ENCODE measurements around the gene RIN1.

RIN1 gene

GRCh38 chr11:66317322-66317722, 18.9 kb downstream of the RIN1 start:
- H3K27ac ChIP-seq (ENCODE audit: low read depth in 2 of 2, low read length in 2 of 2), result peak overlapping the region; percentile 66 to 84
- H3K9me3 ChIP-seq (ENCODE audit: control insufficient read depth in 2 of 2, low read length in 2 of 2), result no peaks in the 10 kb centered on the region
- H3K4me3 ChIP-seq (ENCODE audit: low read length in 2 of 2), result peak overlapping the region in 1 of 2 donors; percentile 43
- no peaks in the 10 kb centered on the region for H3K36me3 ChIP-seq (ENCODE audit: control insufficient read depth in 2 of 2, insufficient read depth in 2 of 2, low read length in 2 of 2)
- H3K4me1 ChIP-seq (ENCODE audit: control insufficient read depth in 2 of 2, insufficient read depth in 2 of 2, low read length in 2 of 2), result peaks cover 13 to 26% of the 10 kb centered on the region in 2 donors
- H3K9ac ChIP-seq (ENCODE audit: low read depth in 1 of 2, low read length in 2 of 2), result peak overlapping the region in 1 of 2 donors; percentile 32
- no peaks in the 10 kb centered on the region for H3K27me3 ChIP-seq (ENCODE audit: control insufficient read depth in 2 of 2, insufficient read depth in 2 of 2, low read length in 2 of 2)

GRCh38 chr11:66316849-66317251, 19.4 kb downstream of the RIN1 start, which contains the start of gene CD248:
CD248 (minus strand) TSS chr11:66317044; CDS start chr11:66317027, 17 bp downstream.
- H3K4me3 ChIP-seq (ENCODE audit: low read length in 2 of 2), result peak within 1 kb of the TSS; percentile 45 to 65
- peaks cover 13 to 29% of the 10 kb centered on the region in 2 donors for H3K4me1 ChIP-seq (ENCODE audit: control insufficient read depth in 2 of 2, insufficient read depth in 2 of 2, low read length in 2 of 2)
- H3K9ac ChIP-seq (ENCODE audit: low read depth in 1 of 2, low read length in 2 of 2), result peak within 1 kb of the TSS; percentile 29 to 32
- H3K27me3 ChIP-seq (ENCODE audit: control insufficient read depth in 2 of 2, insufficient read depth in 2 of 2, low read length in 2 of 2), result no peaks in the 10 kb centered on the region
- no peaks in the 10 kb centered on the region for H3K9me3 ChIP-seq (ENCODE audit: control insufficient read depth in 2 of 2, low read length in 2 of 2)
- H3K36me3 ChIP-seq (ENCODE audit: control insufficient read depth in 2 of 2, insufficient read depth in 2 of 2, low read length in 2 of 2), result no peaks in the 10 kb centered on the region
- peak within 1 kb of the TSS; percentile 66 to 84 for H3K27ac ChIP-seq (ENCODE audit: low read depth in 2 of 2, low read length in 2 of 2)

GRCh38 chr11:66315921-66316811, 20.1 kb downstream of the RIN1 start:
- Histone ChIP-seq H3K27me3 (ENCODE audit: control insufficient read depth in 2 of 2, insufficient read depth in 2 of 2, low read length in 2 of 2) (no peaks in the 10 kb centered on the region), H3K4me1 (ENCODE audit: control insufficient read depth in 2 of 2, insufficient read depth in 2 of 2, low read length in 2 of 2) (peaks cover 13 to 30% of the 10 kb centered on the region in 2 donors), H3K9ac (ENCODE audit: low read depth in 1 of 2, low read length in 2 of 2) (peak overlapping the region in 1 of 2 donors; percentile 29), H3K36me3 (ENCODE audit: control insufficient read depth in 2 of 2, insufficient read depth in 2 of 2, low read length in 2 of 2) (no peaks in the 10 kb centered on the region), H3K27ac (ENCODE audit: low read depth in 2 of 2, low read length in 2 of 2) (peak overlapping the region in 1 of 2 donors; percentile 84), H3K4me3 (ENCODE audit: low read length in 2 of 2) (peak overlapping the region; percentile 45 to 65), H3K9me3 (ENCODE audit: control insufficient read depth in 2 of 2, low read length in 2 of 2) (no peaks in the 10 kb centered on the region)

- Histone ChIP-seq H3K4me1 (ENCODE audit: control insufficient read depth in 2 of 2, insufficient read depth in 2 of 2, low read length in 2 of 2) (peaks cover 13 to 30% of the 10 kb centered on the region in 2 donors), H3K27ac (ENCODE audit: low read depth in 2 of 2, low read length in 2 of 2) (no peak overlapping the region), H3K9ac (ENCODE audit: low read depth in 1 of 2, low read length in 2 of 2) (no peak overlapping the region), H3K36me3 (ENCODE audit: control insufficient read depth in 2 of 2, insufficient read depth in 2 of 2, low read length in 2 of 2) (no peaks in the 10 kb centered on the region), H3K4me3 (ENCODE audit: low read length in 2 of 2) (peak overlapping the region; percentile 45 to 65), H3K27me3 (ENCODE audit: control insufficient read depth in 2 of 2, insufficient read depth in 2 of 2, low read length in 2 of 2) (no peaks in the 10 kb centered on the region), H3K9me3 (ENCODE audit: control insufficient read depth in 2 of 2, low read length in 2 of 2) (no peaks in the 10 kb centered on the region)
Measured at GRCh38 chr11:66315498-66315885, 20.7 kb downstream of the RIN1 start.

- no peaks in the 10 kb centered on the region for H3K9me3 ChIP-seq (ENCODE audit: control insufficient read depth in 2 of 2, low read length in 2 of 2)
- no peaks in the 10 kb centered on the region for H3K36me3 ChIP-seq (ENCODE audit: control insufficient read depth in 2 of 2, insufficient read depth in 2 of 2, low read length in 2 of 2)
- H3K9ac ChIP-seq (ENCODE audit: low read depth in 1 of 2, low read length in 2 of 2), result no peak overlapping the region
- H3K4me1 ChIP-seq (ENCODE audit: control insufficient read depth in 2 of 2, insufficient read depth in 2 of 2, low read length in 2 of 2), result peaks cover 13 to 30% of the 10 kb centered on the region in 2 donors
- peak overlapping the region; percentile 20 to 45 for H3K4me3 ChIP-seq (ENCODE audit: low read length in 2 of 2)
- H3K27me3 ChIP-seq (ENCODE audit: control insufficient read depth in 2 of 2, insufficient read depth in 2 of 2, low read length in 2 of 2), result no peaks in the 10 kb centered on the region
- peak overlapping the region in 1 of 2 donors; percentile 87 for H3K27ac ChIP-seq (ENCODE audit: low read depth in 2 of 2, low read length in 2 of 2)
Measured at GRCh38 chr11:66314561-66315497, 21.4 kb downstream of the RIN1 start.

GRCh38 chr11:66314186-66314501, 22.1 kb downstream of the RIN1 start:
- Histone ChIP-seq H3K9me3 (ENCODE audit: control insufficient read depth in 2 of 2, low read length in 2 of 2) (no peaks in the 10 kb centered on the region), H3K9ac (ENCODE audit: low read depth in 1 of 2, low read length in 2 of 2) (no peak overlapping the region), H3K27ac (ENCODE audit: low read depth in 2 of 2, low read length in 2 of 2) (peak overlapping the region; percentile 78 to 87), H3K36me3 (ENCODE audit: control insufficient read depth in 2 of 2, insufficient read depth in 2 of 2, low read length in 2 of 2) (no peaks in the 10 kb centered on the region), H3K27me3 (ENCODE audit: control insufficient read depth in 2 of 2, insufficient read depth in 2 of 2, low read length in 2 of 2) (no peaks in the 10 kb centered on the region), H3K4me1 (ENCODE audit: control insufficient read depth in 2 of 2, insufficient read depth in 2 of 2, low read length in 2 of 2) (peaks cover 13 to 30% of the 10 kb centered on the region in 2 donors), H3K4me3 (ENCODE audit: low read length in 2 of 2) (peak overlapping the region in 1 of 2 donors; percentile 37)

- Histone ChIP-seq H3K27ac (ENCODE audit: low read depth in 2 of 2, low read length in 2 of 2) (peak overlapping the region; percentile 78 to 87), H3K9me3 (ENCODE audit: control insufficient read depth in 2 of 2, low read length in 2 of 2) (no peaks in the 10 kb centered on the region), H3K9ac (ENCODE audit: low read depth in 1 of 2, low read length in 2 of 2) (peak overlapping the region; percentile 56 to 65), H3K36me3 (ENCODE audit: control insufficient read depth in 2 of 2, insufficient read depth in 2 of 2, low read length in 2 of 2) (no peaks in the 10 kb centered on the region), H3K27me3 (ENCODE audit: control insufficient read depth in 2 of 2, insufficient read depth in 2 of 2, low read length in 2 of 2) (no peaks in the 10 kb centered on the region), H3K4me1 (ENCODE audit: control insufficient read depth in 2 of 2, insufficient read depth in 2 of 2, low read length in 2 of 2) (peaks cover 13 to 30% of the 10 kb centered on the region in 2 donors), H3K4me3 (ENCODE audit: low read length in 2 of 2) (peak overlapping the region; percentile 59 to 64)
Measured at GRCh38 chr11:66313321-66314185, 22.7 kb downstream of the RIN1 start.

GRCh38 chr11:66312549-66313320, 23.5 kb downstream of the RIN1 start:
- Histone ChIP-seq H3K9me3 (ENCODE audit: control insufficient read depth in 2 of 2, low read length in 2 of 2) (no peaks in the 10 kb centered on the region), H3K27me3 (ENCODE audit: control insufficient read depth in 2 of 2, insufficient read depth in 2 of 2, low read length in 2 of 2) (no peaks in the 10 kb centered on the region), H3K4me1 (ENCODE audit: control insufficient read depth in 2 of 2, insufficient read depth in 2 of 2, low read length in 2 of 2) (peaks cover 6 to 21% of the 10 kb centered on the region in 2 donors), H3K27ac (ENCODE audit: low read depth in 2 of 2, low read length in 2 of 2) (peak overlapping the region; percentile 80 to 92), H3K4me3 (ENCODE audit: low read length in 2 of 2) (peak overlapping the region; percentile 68 to 81), H3K36me3 (ENCODE audit: control insufficient read depth in 2 of 2, insufficient read depth in 2 of 2, low read length in 2 of 2) (no peaks in the 10 kb centered on the region), H3K9ac (ENCODE audit: low read depth in 1 of 2, low read length in 2 of 2) (peak overlapping the region; percentile 57 to 65)

Measured in mucosa of rectum (tissue), 2 donors.